H9 (cell line): ENCODE results near the gene COA4. TPM values are rescaled to one million over a fixed set of nuclear protein-coding genes. Genes with fewer than 3 reads are reported as not detected.

Source experiments
- DNase-seq: peaks from one replicate; pipeline ENCODE4 v3.0.0-alpha.2; 2017
- H2AFZ ChIP-seq: one replicate; pipeline ENCODE4 v1.6.1; 2013; ENCODE audit warnings: mild to moderate bottlenecking, low read length, control low read depth, moderate library complexity
- H2AK5ac ChIP-seq: 2 replicates; pipeline ENCODE4 v1.6.1; 2013; ENCODE audit warnings: low read length, control low read depth, mixed read lengths; ENCODE audit not compliant: insufficient read length
- H2BK120ac ChIP-seq: one replicate; pipeline ENCODE4 v1.6.1; 2013; ENCODE audit warnings: low read depth, mild to moderate bottlenecking, low read length, control low read depth, inconsistent platforms; ENCODE audit not compliant: poor library complexity, severe bottlenecking
- H2BK12ac ChIP-seq: 2 replicates; pipeline ENCODE4 v1.6.1; 2013; ENCODE audit warnings: low read length, control low read depth, mixed read lengths, low read depth; ENCODE audit not compliant: insufficient read length
- H2BK15ac ChIP-seq: 2 replicates; pipeline ENCODE4 v1.6.1; 2013; ENCODE audit warnings: low read depth, low read length, control low read depth
- H2BK20ac ChIP-seq: one replicate; pipeline ENCODE4 v1.6.1; 2013; ENCODE audit warnings: low read depth, mild to moderate bottlenecking, low read length, control low read depth, inconsistent platforms; ENCODE audit not compliant: poor library complexity, severe bottlenecking
- H2BK5ac ChIP-seq: 2 replicates; pipeline ENCODE4 v1.6.1; 2013; ENCODE audit warnings: low read length, control low read depth, mixed read lengths; ENCODE audit not compliant: insufficient read length
- H3K14ac ChIP-seq: 2 replicates; pipeline ENCODE4 v1.6.1; 2013; ENCODE audit warnings: low read length, control low read depth; ENCODE audit not compliant: insufficient read depth
- H3K18ac ChIP-seq: 2 replicates; pipeline ENCODE4 v1.6.1; 2013; ENCODE audit warnings: low read depth, mild to moderate bottlenecking, mixed read lengths, low read length, control low read depth; ENCODE audit not compliant: insufficient read length
- H3K23ac ChIP-seq: 2 replicates; pipeline ENCODE4 v1.6.1; 2013; ENCODE audit warnings: low read length, control low read depth, mixed read lengths, low read depth; ENCODE audit not compliant: insufficient read length
- H3K23me2 ChIP-seq: 2 replicates; pipeline ENCODE4 v1.6.1; 2013; ENCODE audit warnings: low read depth, mild to moderate bottlenecking, mixed read lengths, low read length, control low read depth; ENCODE audit not compliant: insufficient read length, poor library complexity, severe bottlenecking
- H3K27ac ChIP-seq: 2 replicates; pipeline ENCODE4 v1.5.1; 2013; ENCODE audit warnings: low read length, control low read depth, mixed read lengths, low read depth; ENCODE audit not compliant: insufficient read length
- H3K27me3 ChIP-seq: 2 replicates; pipeline ENCODE4 v1.6.1; 2013; ENCODE audit warnings: low read length, control low read depth, inconsistent platforms; ENCODE audit not compliant: insufficient read depth
- H3K4ac ChIP-seq: 2 replicates; pipeline ENCODE4 v1.6.1; 2013; ENCODE audit warnings: low read depth, mild to moderate bottlenecking, control low read depth, inconsistent platforms, low read length, moderate library complexity
- H3K4me1 ChIP-seq: 2 replicates; pipeline ENCODE4 v1.6.1; 2013; ENCODE audit warnings: low read length, control low read depth, inconsistent platforms; ENCODE audit not compliant: insufficient read depth
- H3K4me2 ChIP-seq: 2 replicates; pipeline ENCODE4 v1.6.1; 2013; ENCODE audit warnings: low read length, control low read depth, mixed read lengths; ENCODE audit not compliant: insufficient read length, insufficient read depth
- H3K56ac ChIP-seq: 2 replicates; pipeline ENCODE4 v1.6.1; 2013; ENCODE audit warnings: low read depth, mild to moderate bottlenecking, mixed read lengths, low read length, control low read depth; ENCODE audit not compliant: insufficient read length
- H3K79me1 ChIP-seq: 2 replicates; pipeline ENCODE4 v1.6.1; 2013; ENCODE audit warnings: low read depth, mild to moderate bottlenecking, moderate library complexity, low read length, control low read depth, inconsistent platforms; ENCODE audit not compliant: insufficient read depth, poor library complexity, severe bottlenecking
- H3K79me2 ChIP-seq: 2 replicates; pipeline ENCODE4 v1.6.1; 2013; ENCODE audit warnings: low read length, control low read depth, inconsistent platforms; ENCODE audit not compliant: insufficient read depth
- H3K9ac ChIP-seq: 2 replicates; pipeline ENCODE4 v1.6.1; 2013; ENCODE audit warnings: low read length, control low read depth, mixed read lengths; ENCODE audit not compliant: insufficient read length; ENCODE audit errors: extremely low read depth
- H3K9me3 ChIP-seq: one replicate; pipeline ENCODE4 v1.6.1; 2013; ENCODE audit warnings: low read depth, low read length, inconsistent platforms; ENCODE audit not compliant: control insufficient read depth
- H3T11ph ChIP-seq: one replicate; pipeline ENCODE4 v1.6.1; 2013; ENCODE audit warnings: mild to moderate bottlenecking, low read length, control low read depth, inconsistent platforms
- H4K20me1 ChIP-seq: one replicate; pipeline ENCODE4 v1.6.1; 2013; ENCODE audit not compliant: control insufficient read depth, insufficient read length, insufficient read depth
- H4K5ac ChIP-seq: 2 replicates; pipeline ENCODE4 v1.6.1; 2013; ENCODE audit warnings: low read depth, mild to moderate bottlenecking, mixed read lengths, low read length, control low read depth; ENCODE audit not compliant: insufficient read length
- H4K8ac ChIP-seq: replicated peaks from 2 replicates; pipeline ENCODE4 v1.6.1; 2013; ENCODE audit warnings: low read length, control low read depth, mixed read lengths, low read depth; ENCODE audit not compliant: insufficient read length
- H4K91ac ChIP-seq: 2 replicates; pipeline ENCODE4 v1.6.1; 2013; ENCODE audit warnings: low read depth, mild to moderate bottlenecking, moderate library complexity, mixed read lengths, low read length, control low read depth; ENCODE audit not compliant: insufficient read length
- H3K27ac Mint-ChIP-seq, 3 experiments: 2 replicates in 2 of 3; 3 replicates in 1 of 3; pipeline ENCODE4 v1.8.0; 2020 to 2021; ENCODE audit warnings: mixed read lengths in 3 of 3, mild to moderate bottlenecking in 1 of 3, moderate library complexity in 1 of 3
- H3K27me3 Mint-ChIP-seq: 2 replicates; pipeline ENCODE4 v1.8.0; 2021; ENCODE audit warnings: low read depth, mild to moderate bottlenecking, moderate library complexity, mixed read lengths
- H3K36me3 Mint-ChIP-seq, 3 experiments: 2 replicates in 2 of 3; 3 replicates in 1 of 3; pipeline ENCODE4 v1.8.0; 2020 to 2021; ENCODE audit warnings: low read depth in 3 of 3, mixed read lengths in 3 of 3; ENCODE audit not compliant: insufficient read depth in 1 of 3
- H3K4me1 Mint-ChIP-seq, 2 experiments: 2 replicates each; pipeline ENCODE4 v1.8.0; 2020; ENCODE audit warnings: mixed read lengths in 2 of 2
- H3K4me3 Mint-ChIP-seq, 2 experiments: 2 replicates in 1 of 2; 3 replicates in 1 of 2; pipeline ENCODE4 v1.8.0; 2020 to 2021; ENCODE audit warnings: mild to moderate bottlenecking in 2 of 2, mixed read lengths in 2 of 2, moderate library complexity in 1 of 2
- H3K9me3 Mint-ChIP-seq, 2 experiments: 2 replicates in 1 of 2; 3 replicates in 1 of 2; pipeline ENCODE4 v1.8.0; 2020; ENCODE audit warnings: mild to moderate bottlenecking in 2 of 2, mixed read lengths in 2 of 2, moderate library complexity in 1 of 2
- CTCF ChIP-seq: fragments of 200-600 bp; sonication (generic); conservative IDR thresholded peaks from 3 replicates; pipeline ENCODE4 v1.8.0; 2021; ENCODE audit warnings: antibody characterized with exemption, mild to moderate bottlenecking
- WGBS: extraction: QIAGEN DNeasy Blood & Tissue Kit; methylation state at CpG from one replicate; pipeline ENCODE4 v1.1.7; 2013; ENCODE audit warnings: missing lambda C conversion rate, low lambda C conversion rate, mixed read lengths; ENCODE audit not compliant: insufficient read length; ENCODE audit errors: extremely low coverage; 5-methylcytosine and 5-hydroxymethylcytosine counted together
- total RNA-seq: library from RNA; stranded (reverse); gene quantifications from 2 replicates; pipeline ENCODE4 v1.2.1, GENCODE V29; 2021

The COA4 gene
- total RNA-seq, 1 experiment from 2014 or later = 116 TPM

- no peak overlapping the region for H4K91ac ChIP-seq
- H3K4me3 Mint-ChIP-seq = no peak overlapping the region
Measured at GRCh38 chr11:73912026-73912425, 35.4 kb upstream of the COA4 start.

More at GRCh38 chr11:73912026-73912425, 35.4 kb upstream of the COA4 start:
- Histone ChIP-seq H3K79me1 (no peaks in the 10 kb centered on the region), H3K23ac (no peak overlapping the region), H3K4me2 (no peak overlapping the region), H3K4ac (no peak overlapping the region), H2BK12ac (no peak overlapping the region), H3K27ac (no peak overlapping the region), H2BK120ac (no peak overlapping the region), H3T11ph (no peak overlapping the region), H2AK5ac (no peak overlapping the region), H2BK5ac (no peak overlapping the region), H3K27me3 (no peaks in the 10 kb centered on the region), H4K5ac (no peak overlapping the region), H3K79me2 (no peaks in the 10 kb centered on the region), H2AFZ (no peak overlapping the region), H4K8ac (no peak overlapping the region), H3K18ac (no peak overlapping the region), H2BK15ac (no peak overlapping the region), H3K23me2 (no peaks in the 10 kb centered on the region), H3K9me3 (no peaks in the 10 kb centered on the region), H3K4me1 (no peaks in the 10 kb centered on the region), H4K20me1 (peaks cover 2% of the 10 kb centered on the region), H3K56ac (no peak overlapping the region), H3K14ac (no peak overlapping the region), H3K9ac (no peak overlapping the region), H2BK20ac (no peak overlapping the region)
- WGBS = no CpG with 5 or more reads among the region's 2 CpGs
- H3K9me3 Mint-ChIP-seq = no peaks in the 10 kb centered on the region
- H3K4me1 Mint-ChIP-seq = no peaks in the 10 kb centered on the region
- H3K36me3 Mint-ChIP-seq = peaks cover 10 to 28% (median 26%) of the 10 kb centered on the region in 3 experiments; a peak in 6 of 7 replicates
- no peaks in the 10 kb centered on the region for H3K27me3 Mint-ChIP-seq
- H3K27ac Mint-ChIP-seq = no peak overlapping the region
- no peak for TF ChIP-seq CTCF
- DNase-seq = no peak
